RWPE2 (cell line): ENCODE results near the gene FAM168A.
A peak's percentile ranks its signal among the peaks of the same experiment; 100 is the strongest.

Experiments used
- ATAC-seq: fragments of 200-7000 bp; cut with Tn5 transposase; 3 replicates; pipeline ENCODE4 v1.9.1; 2021; ENCODE audit warnings: low read depth
- DNase-seq: peaks from one replicate; pipeline ENCODE4 v3.0.0-alpha.2; 2020; ENCODE audit warnings: low spot score
- H3K27ac ChIP-seq: fragments of 450-650 bp; 2 replicates; pipeline ENCODE4 v1.5.1; 2017; ENCODE audit warnings: mild to moderate bottlenecking; ENCODE audit not compliant: poor library complexity, severe bottlenecking
- H3K27me3 ChIP-seq: fragments of 250-450 bp; sonication (Bioruptor Pico); 2 replicates; pipeline ENCODE4 v1.5.1; 2021; ENCODE audit warnings: mild to moderate bottlenecking, moderate library complexity; ENCODE audit not compliant: insufficient read depth, poor library complexity, severe bottlenecking
- H3K36me3 ChIP-seq: fragments of 250-450 bp; sonication (Bioruptor Pico); 2 replicates; pipeline ENCODE4 v1.5.1; 2020; ENCODE audit warnings: low read depth, mild to moderate bottlenecking, moderate library complexity
- H3K4me1 ChIP-seq: fragments of 250-450 bp; sonication (Bioruptor Pico); 2 replicates; pipeline ENCODE4 v1.5.1; 2021; ENCODE audit warnings: mild to moderate bottlenecking, moderate library complexity; ENCODE audit not compliant: insufficient read depth, poor library complexity, severe bottlenecking
- H3K4me3 ChIP-seq: fragments of 250-450 bp; sonication (Bioruptor Pico); 2 replicates; pipeline ENCODE4 v1.5.1; 2021; ENCODE audit warnings: mild to moderate bottlenecking, moderate library complexity; ENCODE audit not compliant: severe bottlenecking
- H3K9me3 ChIP-seq: fragments of 250-450 bp; sonication (Bioruptor Pico); 2 replicates; pipeline ENCODE4 v1.5.1; 2021; ENCODE audit warnings: mild to moderate bottlenecking, moderate library complexity; ENCODE audit not compliant: severe bottlenecking
- TF ChIP-seq, protein P1 (sequence below): fragments of 450-650 bp; IDR thresholded peaks from one replicate; pipeline ENCODE4 v1.5.1; 2017; ENCODE audit warnings: mild to moderate bottlenecking, moderate library complexity; ENCODE audit not compliant: poor library complexity, severe bottlenecking

The FAM168A gene

DNA sequence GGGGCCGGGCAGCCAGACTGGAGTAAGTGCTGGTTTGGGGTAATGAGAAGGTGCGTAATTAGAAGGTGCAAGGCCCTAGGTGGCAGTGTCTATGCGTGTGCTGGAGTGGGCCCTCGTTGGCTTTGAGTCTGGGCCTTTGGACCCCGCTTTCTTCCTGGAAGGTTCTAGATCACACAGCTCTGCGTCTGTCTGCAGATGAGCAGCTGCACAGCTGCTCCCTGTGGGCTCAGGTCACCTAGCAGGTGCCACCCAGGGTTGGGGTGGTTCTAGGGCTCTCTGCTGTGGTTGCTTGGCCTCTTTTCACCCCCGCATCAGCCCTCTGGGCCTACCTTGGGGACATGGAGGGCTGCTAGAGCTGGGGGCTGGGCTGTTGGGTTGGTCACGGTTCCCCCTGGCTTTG is 211.4 kb downstream of the FAM168A start:
- ATAC-seq (no peak), DNase-seq (no peak)
- TF ChIP-seq, protein P1, sequence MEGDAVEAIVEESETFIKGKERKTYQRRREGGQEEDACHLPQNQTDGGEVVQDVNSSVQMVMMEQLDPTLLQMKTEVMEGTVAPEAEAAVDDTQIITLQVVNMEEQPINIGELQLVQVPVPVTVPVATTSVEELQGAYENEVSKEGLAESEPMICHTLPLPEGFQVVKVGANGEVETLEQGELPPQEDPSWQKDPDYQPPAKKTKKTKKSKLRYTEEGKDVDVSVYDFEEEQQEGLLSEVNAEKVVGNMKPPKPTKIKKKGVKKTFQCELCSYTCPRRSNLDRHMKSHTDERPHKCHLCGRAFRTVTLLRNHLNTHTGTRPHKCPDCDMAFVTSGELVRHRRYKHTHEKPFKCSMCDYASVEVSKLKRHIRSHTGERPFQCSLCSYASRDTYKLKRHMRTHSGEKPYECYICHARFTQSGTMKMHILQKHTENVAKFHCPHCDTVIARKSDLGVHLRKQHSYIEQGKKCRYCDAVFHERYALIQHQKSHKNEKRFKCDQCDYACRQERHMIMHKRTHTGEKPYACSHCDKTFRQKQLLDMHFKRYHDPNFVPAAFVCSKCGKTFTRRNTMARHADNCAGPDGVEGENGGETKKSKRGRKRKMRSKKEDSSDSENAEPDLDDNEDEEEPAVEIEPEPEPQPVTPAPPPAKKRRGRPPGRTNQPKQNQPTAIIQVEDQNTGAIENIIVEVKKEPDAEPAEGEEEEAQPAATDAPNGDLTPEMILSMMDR = no peak
- Histone ChIP-seq H3K4me1 (peaks cover 22% of the 10 kb centered on the region), H3K27ac (peak overlapping the region; percentile 60), H3K4me3 (no peak overlapping the region), H3K27me3 (no peaks in the 10 kb centered on the region), H3K9me3 (no peaks in the 10 kb centered on the region), H3K36me3 (0 out of 2 replicates have a peak, but pooled peaks cover 3% of the 10 kb centered on the region)

- Histone ChIP-seq H3K27me3 (no peaks in the 10 kb centered on the region), H3K9me3 (no peaks in the 10 kb centered on the region), H3K4me1 (peaks cover 22% of the 10 kb centered on the region), H3K36me3 (0 out of 2 replicates have a peak, but pooled peaks cover 3% of the 10 kb centered on the region), H3K27ac (peak overlapping the region; percentile 27), H3K4me3 (no peak overlapping the region)
- DNase-seq (no peak), ATAC-seq (no peak)
- TF ChIP-seq, protein P1 = no peak
These were observed 211.9 kb downstream of the FAM168A start for GRCh38 chr11:73386016-73386415.

- Histone ChIP-seq H3K27ac (peak overlapping the region; percentile 27), H3K36me3 (no peaks in the 10 kb centered on the region), H3K4me1 (peaks cover 22% of the 10 kb centered on the region), H3K27me3 (no peaks in the 10 kb centered on the region), H3K9me3 (no peaks in the 10 kb centered on the region), H3K4me3 (no peak overlapping the region)
- TF ChIP-seq, protein P1 = no peak
- ATAC-seq (no peak), DNase-seq (no peak)
These were observed 212.8 kb downstream of the FAM168A start for GRCh38 chr11:73384872-73385689.

- Histone ChIP-seq H3K36me3 (no peaks in the 10 kb centered on the region), H3K4me3 (no peak overlapping the region), H3K27me3 (no peaks in the 10 kb centered on the region), H3K9me3 (no peaks in the 10 kb centered on the region), H3K4me1 (peaks cover 22% of the 10 kb centered on the region), H3K27ac (no peak overlapping the region)
- TF ChIP-seq, protein P1 = no peak
- DNase-seq (no peak), ATAC-seq (no peak)
These were observed 213.4 kb downstream of the FAM168A start for GRCh38 chr11:73384531-73384871.

DNA sequence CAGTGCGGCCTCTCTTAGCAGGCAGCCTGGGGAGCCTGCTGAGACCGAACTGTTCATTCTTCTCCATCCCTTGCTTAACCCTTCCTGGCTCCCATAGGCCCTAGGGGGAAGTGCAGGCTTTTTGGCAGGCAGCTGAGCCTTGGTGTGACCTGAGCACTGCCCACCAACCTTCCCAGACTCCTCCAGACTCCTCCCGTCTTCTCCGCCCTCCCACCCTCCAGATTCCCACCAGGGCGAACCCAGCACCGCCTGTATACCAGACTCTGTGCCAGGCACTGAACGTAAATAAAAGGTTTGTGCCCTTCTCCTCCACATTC is 213.8 kb downstream of the FAM168A start:
- no peaks in the 10 kb centered on the region for H3K27me3 ChIP-seq
- no peaks in the 10 kb centered on the region for H3K36me3 ChIP-seq
- peaks cover 20% of the 10 kb centered on the region for H3K4me1 ChIP-seq
- no peak overlapping the region for H3K27ac ChIP-seq
- no peak overlapping the region for H3K4me3 ChIP-seq
- no peak for DNase-seq
- no peak for ATAC-seq
- TF ChIP-seq, protein P1 = no peak
- H3K9me3 ChIP-seq = no peaks in the 10 kb centered on the region
